Spleen (tissue), 11 donors: ENCODE measurements around the gene PRKCE. TPM values are rescaled to one million over a fixed set of nuclear protein-coding genes. Genes with fewer than 3 reads are reported as not detected.

Experiments
- DNase-seq: peaks from one replicate; pipeline ENCODE4 v3.0.0-alpha.2; 2020
- H3K27ac ChIP-seq, 8 donors: fragments of 200-600 bp; sonication (generic) in 7 of 8; 1 replicate in 4 of 8; 2 replicates in 4 of 8; pipeline versions ENCODE4 v1.5.0 to v1.8.0; 2016 to 2021; ENCODE audit warnings: inconsistent platforms in 4 of 8, mild to moderate bottlenecking in 4 of 8, moderate library complexity in 1 of 8
- H3K27me3 ChIP-seq, 7 donors: fragments of 200-600 bp; sonication (generic) in 6 of 7; replicated peaks in 1 of 7; 1 replicate in 4 of 7; 2 replicates in 3 of 7; pipeline versions ENCODE4 v1.5.0 to v1.8.0; 2016 to 2021; ENCODE audit warnings: inconsistent platforms in 3 of 7, mild to moderate bottlenecking in 1 of 7
- H3K36me3 ChIP-seq, 6 donors: fragments of 200-600 bp; sonication (generic) in 5 of 6; 1 replicate in 4 of 6; 2 replicates in 2 of 6; pipeline versions ENCODE4 v1.5.0 to v1.8.0; 2016 to 2021; ENCODE audit warnings: inconsistent platforms in 2 of 6
- H3K4me1 ChIP-seq, 6 donors: fragments of 200-600 bp; sonication (generic) in 5 of 6; 1 replicate in 3 of 6; 2 replicates in 3 of 6; pipeline versions ENCODE4 v1.5.0 to v1.8.0; 2016 to 2021; ENCODE audit warnings: inconsistent platforms in 3 of 6
- H3K4me3 ChIP-seq, 8 donors: fragments of 200-600 bp; sonication (generic) in 7 of 8; 1 replicate in 4 of 8; 2 replicates in 4 of 8; pipeline versions ENCODE4 v1.5.0 to v1.8.0; 2016 to 2021; ENCODE audit warnings: inconsistent platforms in 4 of 8, mild to moderate bottlenecking in 4 of 8, moderate library complexity in 2 of 8
- H3K9me3 ChIP-seq, 8 donors: fragments of 200-600 bp; sonication (generic) in 7 of 8; 1 replicate in 4 of 8; 2 replicates in 4 of 8; pipeline versions ENCODE4 v1.5.0 to v1.8.0; 2016 to 2021; ENCODE audit warnings: inconsistent platforms in 4 of 8
- POLR2A ChIP-seq, 3 donors: fragments of 450-650 bp; IDR thresholded peaks; one replicate each; pipeline ENCODE4 v1.5.1; 2017; ENCODE audit warnings: antibody characterized with exemption in 3 of 3, mild to moderate bottlenecking in 1 of 3
- POLR2AphosphoS5 ChIP-seq, 3 donors: sonication (generic); formaldehyde crosslinking; IDR thresholded peaks; one replicate each; pipeline ENCODE4 v1.5.1; 2017; ENCODE audit warnings: antibody characterized with exemption in 3 of 3
- WGBS, 5 donors: extraction: QIAGEN DNeasy Blood & Tissue Kit in 3 of 5; methylation state at CpG; one replicate each; pipeline versions ENCODE4 v1.1.5 to v1.1.7; 2013 to 2018; 5-methylcytosine and 5-hydroxymethylcytosine counted together
- intact Hi-C: fragments of 100-400 bp; cut with DNase I; formaldehyde crosslinking; loops from one replicate; pipeline ENCODE4 v1.15.0; 2023; ENCODE audit warnings: low total_unique reads
- polyA plus RNA-seq, 3 donors: library from polyadenylated mRNA; stranded (reverse); fragments of 200-250 nt; gene quantifications; one replicate each; pipeline ENCODE4 v1.2.1, GENCODE V29; 2013
- total RNA-seq, 7 donors: library from RNA; depleted of rRNA in 3 of 7; stranded (reverse); fragments of >200 nt in 3 of 7; fragmentation: NEBNext Ultra II Directional in 4 of 7; extraction: Animal tissue kit (Norgen Biotek cat#: 25700) in 4 of 7; gene quantifications; one replicate each; pipeline versions ENCODE4 v1.1.0 to v1.2.1, GENCODE V29; 2016 to 2021
- TF ChIP-seq, protein P1 (sequence below), 11 experiments: fragments of 200-600 bp in 7 of 11; fragments of 450-650 bp in 4 of 11; sonication (generic) in 4 of 11; IDR thresholded peaks in 8 of 11; conservative IDR thresholded peaks in 3 of 11; 1 replicate in 7 of 11; 2 replicates in 4 of 11; pipeline versions ENCODE4 v1.4.0 to v1.8.0; 2016 to 2021; ENCODE audit warnings: antibody characterized with exemption in 11 of 11, inconsistent platforms in 4 of 11, mild to moderate bottlenecking in 1 of 11
- donor health status: healthy with polysubstance abuse.
- donor health status: DM: no; HTN: no; CAD: no; lungs with moderate emphysema.
- donor health status: DM: no; HTN: no; CAD: no.
- donor health status: Bipolar disorder and iron deficiency.
- donor health status: healthy.
- donor health status: DM: no; HTN: no; CAD: no.
- donor health status: DM: yes; HTN: yes; CAD: no.

PRKCE gene
- total and polyA plus RNA-seq, 10 donors: 2.5 to 43.6 (median 18.8) TPM

DNA sequence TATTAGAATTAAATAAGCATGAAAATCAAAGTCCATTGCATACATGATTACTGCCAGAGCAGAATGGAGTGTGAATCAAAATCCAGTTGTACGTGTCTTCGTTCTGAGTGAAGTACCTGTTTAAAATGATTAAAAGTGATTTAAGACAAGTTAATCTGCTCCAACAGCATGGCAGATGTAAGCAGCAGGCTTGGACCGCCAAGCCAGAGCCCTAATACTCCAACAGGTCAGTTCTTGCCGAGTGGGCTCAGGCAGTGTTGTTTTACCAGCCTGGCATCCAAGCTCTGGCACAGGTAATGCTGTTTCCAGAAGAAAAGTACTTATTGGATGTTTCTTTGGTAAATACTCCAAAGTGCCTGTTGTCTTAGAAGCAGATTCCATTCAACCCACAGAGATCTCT, 474.3 kb downstream of the PRKCE start:
- Histone ChIP-seq H3K27me3 (no peaks in the 10 kb centered on the region), H3K4me3 (no peak overlapping the region), H3K27ac (peak overlapping the region in 1 of 8 donors; percentile 48), H3K4me1 (peaks cover 0 to 5% (median 1%) of the 10 kb centered on the region in 6 donors), H3K36me3 (no peaks in the 10 kb centered on the region), H3K9me3 (no peaks in the 10 kb centered on the region)
- TF ChIP-seq POLR2A (IDR thresholded peaks at IDR 0.05): no peak
- no peak for TF ChIP-seq POLR2AphosphoS5 (IDR thresholded peaks at IDR 0.05)
- TF ChIP-seq, protein P1, sequence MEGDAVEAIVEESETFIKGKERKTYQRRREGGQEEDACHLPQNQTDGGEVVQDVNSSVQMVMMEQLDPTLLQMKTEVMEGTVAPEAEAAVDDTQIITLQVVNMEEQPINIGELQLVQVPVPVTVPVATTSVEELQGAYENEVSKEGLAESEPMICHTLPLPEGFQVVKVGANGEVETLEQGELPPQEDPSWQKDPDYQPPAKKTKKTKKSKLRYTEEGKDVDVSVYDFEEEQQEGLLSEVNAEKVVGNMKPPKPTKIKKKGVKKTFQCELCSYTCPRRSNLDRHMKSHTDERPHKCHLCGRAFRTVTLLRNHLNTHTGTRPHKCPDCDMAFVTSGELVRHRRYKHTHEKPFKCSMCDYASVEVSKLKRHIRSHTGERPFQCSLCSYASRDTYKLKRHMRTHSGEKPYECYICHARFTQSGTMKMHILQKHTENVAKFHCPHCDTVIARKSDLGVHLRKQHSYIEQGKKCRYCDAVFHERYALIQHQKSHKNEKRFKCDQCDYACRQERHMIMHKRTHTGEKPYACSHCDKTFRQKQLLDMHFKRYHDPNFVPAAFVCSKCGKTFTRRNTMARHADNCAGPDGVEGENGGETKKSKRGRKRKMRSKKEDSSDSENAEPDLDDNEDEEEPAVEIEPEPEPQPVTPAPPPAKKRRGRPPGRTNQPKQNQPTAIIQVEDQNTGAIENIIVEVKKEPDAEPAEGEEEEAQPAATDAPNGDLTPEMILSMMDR (IDR thresholded peaks at IDR 0.05 in 8 of 11, conservative IDR thresholded peaks at IDR 0.05 in 3 of 11): no peak
- 95 to 99% (median 97%) methylated on average over 4 of the region's 4 CpGs for WGBS, 5 donors
- no peak for DNase-seq
- intact Hi-C loops: no loop called here

DNA sequence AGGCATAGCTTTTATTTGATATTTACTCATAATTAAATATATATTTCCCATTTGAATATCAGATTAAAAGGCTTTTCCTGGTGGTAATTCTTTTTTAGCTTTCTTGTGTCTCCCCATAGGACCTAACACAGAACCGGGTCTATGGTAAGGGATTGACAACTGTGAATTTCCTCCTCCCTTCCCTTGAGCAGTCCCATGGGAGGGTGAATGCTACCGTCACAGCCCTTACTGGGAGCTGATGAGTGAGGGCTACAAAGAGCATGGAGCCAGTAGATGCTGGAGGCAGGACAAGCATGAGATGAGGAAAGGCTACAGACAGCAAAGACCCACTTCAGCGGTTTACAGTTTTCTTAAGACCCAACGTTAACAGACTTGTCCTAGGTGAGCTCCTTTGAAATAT, 475.1 kb downstream of the PRKCE start:
- DNase-seq: no peak
- TF ChIP-seq POLR2A (IDR thresholded peaks at IDR 0.05): no peak
- TF ChIP-seq POLR2AphosphoS5 (IDR thresholded peaks at IDR 0.05): no peak
- 80 to 87% (median 82%) methylated on average over 4 of the region's 4 CpGs for WGBS, 5 donors

DNA sequence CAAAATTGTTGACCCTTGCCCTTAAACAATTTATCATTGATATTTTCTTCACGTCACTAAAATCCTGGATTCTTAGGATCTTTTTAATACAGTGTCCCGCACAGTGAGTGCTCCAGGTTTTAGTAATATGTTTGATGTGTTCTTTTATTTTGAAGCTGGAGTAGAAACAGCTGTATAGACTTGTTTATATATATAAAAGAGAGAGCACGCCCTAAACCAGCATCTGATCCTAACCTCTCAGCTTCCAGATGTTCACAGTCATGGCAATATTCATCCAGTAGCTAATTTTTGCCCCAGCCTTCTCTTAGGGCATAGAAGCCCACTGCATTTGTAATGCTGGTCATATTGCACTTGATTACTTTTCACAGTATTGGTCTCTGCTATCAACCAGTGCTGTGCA, 475.7 kb downstream of the PRKCE start:
- Histone ChIP-seq H3K4me1 (no peaks in the 10 kb centered on the region), H3K27ac (peak overlapping the region in 3 of 8 donors; percentile 11 to 43 (median 20)), H3K36me3 (no peaks in the 10 kb centered on the region), H3K27me3 (no peaks in the 10 kb centered on the region), H3K9me3 (no peaks in the 10 kb centered on the region), H3K4me3 (no peak overlapping the region)
- 70 to 83% (median 74%) methylated on average over 3 of the region's 3 CpGs for WGBS, 5 donors
- TF ChIP-seq, protein P1 (IDR thresholded peaks at IDR 0.05 in 8 of 11, conservative IDR thresholded peaks at IDR 0.05 in 3 of 11): no peak
- TF ChIP-seq POLR2A (IDR thresholded peaks at IDR 0.05) (no peak), POLR2AphosphoS5 (IDR thresholded peaks at IDR 0.05) (no peak)
- DNase-seq: no peak
- intact Hi-C loops: no loop called here

More for the DNA sequence above, 475.1 kb downstream of the PRKCE start:
- H3K9me3 ChIP-seq: no peaks in the 10 kb centered on the region
- H3K4me1 ChIP-seq: no peaks in the 10 kb centered on the region
- H3K36me3 ChIP-seq: no peaks in the 10 kb centered on the region
- H3K27me3 ChIP-seq: no peaks in the 10 kb centered on the region
- H3K27ac ChIP-seq: peak overlapping the region in 4 of 8 donors; percentile 7 to 48 (median 27)
- intact Hi-C loops: no loop called here
- no peak overlapping the region for H3K4me3 ChIP-seq

DNA sequence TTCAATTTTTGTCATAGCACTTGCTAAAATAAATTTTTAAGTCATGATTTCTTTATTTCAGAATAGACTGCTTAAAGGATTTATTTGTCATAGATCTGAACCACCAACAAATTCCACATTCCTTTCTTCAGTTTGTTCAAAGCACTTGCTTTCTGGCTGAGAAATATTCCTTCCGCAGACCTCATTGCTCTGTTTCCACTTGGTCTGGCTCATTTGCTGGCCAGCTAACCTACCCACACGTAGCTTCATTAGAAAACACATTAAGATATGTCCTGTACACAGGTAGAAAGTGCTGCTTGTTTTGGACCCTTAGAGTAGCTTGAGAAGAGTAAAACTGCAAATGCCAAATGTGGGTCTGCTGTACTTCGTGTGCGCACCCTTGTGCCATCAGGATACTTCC, 479.0 kb downstream of the PRKCE start:
- WGBS, 5 donors: 83 to 96% (median 94%) methylated on average over 4 of the region's 4 CpGs
- no peak overlapping the region for H3K27ac ChIP-seq

More for the DNA sequence above, 479.0 kb downstream of the PRKCE start:
- Histone ChIP-seq H3K9me3 (no peaks in the 10 kb centered on the region), H3K4me3 (no peak overlapping the region), H3K36me3 (no peaks in the 10 kb centered on the region), H3K4me1 (peaks cover 0 to 7% (median 0%) of the 10 kb centered on the region in 6 donors), H3K27me3 (no peaks in the 10 kb centered on the region)
- no peak for DNase-seq
- TF ChIP-seq, protein P1 (IDR thresholded peaks at IDR 0.05 in 8 of 11, conservative IDR thresholded peaks at IDR 0.05 in 3 of 11): no peak
- no peak for TF ChIP-seq POLR2A (IDR thresholded peaks at IDR 0.05)
- intact Hi-C loops: no loop called here
